Testis (tissue), 3 donors: ENCODE data around the gene POLD3. TPM values are rescaled to one million over a fixed set of nuclear protein-coding genes. Genes with fewer than 3 reads are reported as not detected.

Source experiments
- DNase-seq: peaks from one replicate; pipeline ENCODE4 v3.0.0-alpha.2; 2019
- H3K27ac ChIP-seq, 2 donors: fragments of 200-600 bp; sonication (generic); one replicate each; pipeline ENCODE4 v1.5.1; 2019
- H3K27me3 ChIP-seq: fragments of 200-600 bp; sonication (generic); one replicate; pipeline ENCODE4 v1.5.1; 2019
- H3K36me3 ChIP-seq: fragments of 200-600 bp; sonication (generic); one replicate; pipeline ENCODE4 v1.5.1; 2017; ENCODE audit warnings: low read depth; ENCODE audit errors: missing control alignments
- H3K4me1 ChIP-seq: fragments of 200-600 bp; sonication (generic); one replicate; pipeline ENCODE4 v1.5.1; 2019
- H3K4me3 ChIP-seq, 2 donors: fragments of 200-600 bp; sonication (generic); one replicate each; pipeline ENCODE4 v1.5.1; 2017 to 2019
- H3K9me3 ChIP-seq: fragments of 200-600 bp; sonication (generic); one replicate; pipeline ENCODE4 v1.5.1; 2017
- POLR2A ChIP-seq: fragments of 450-650 bp; IDR thresholded peaks from one replicate; pipeline ENCODE4 v1.6.1; 2017; ENCODE audit warnings: antibody characterized with exemption, mild to moderate bottlenecking, moderate library complexity
- WGBS, 2 donors: methylation state at CpG; one replicate each; pipeline ENCODE4 v1.1.5; 2018; 5-methylcytosine and 5-hydroxymethylcytosine counted together
- intact Hi-C: fragments of 100-400 bp; cut with DNase I; formaldehyde crosslinking; loops from one replicate; pipeline ENCODE4 v1.15.1; 2023; ENCODE audit warnings: low total_unique reads
- polyA plus RNA-seq: library from polyadenylated mRNA; stranded (reverse); fragments of 350-450 nt; fragmentation: Illumina TruSeq; extraction: RNeasy Lipid Tissue Mini Kit (QIAGEN cat#74804); gene quantifications from one replicate; pipeline ENCODE4 v1.2.3, GENCODE V29; 2014; ENCODE audit warnings: low read depth, low replicate concordance; ENCODE audit not compliant: insufficient read depth
- small RNA-seq, 2 donors: library from RNA; depleted of rRNA; stranded (forward); fragments of <200 nt; gene quantifications; one replicate each; pipeline ENCODE3, GENCODE V24; 2016
- total RNA-seq, 2 donors: library from RNA; depleted of rRNA; stranded (reverse); fragments of >200 nt; gene quantifications; one replicate each; pipeline ENCODE4 v1.2.3, GENCODE V29; 2016
- TF ChIP-seq, protein P1 (sequence below), 3 experiments: fragments of 450-650 bp in 2 of 3; fragments of 200-600 bp in 1 of 3; sonication (generic) in 1 of 3; IDR thresholded peaks; one replicate each; pipeline ENCODE4 v1.5.1; 2016 to 2019; ENCODE audit warnings: antibody characterized with exemption in 3 of 3, mild to moderate bottlenecking in 2 of 3, moderate library complexity in 1 of 3

POLD3 gene
- total and polyA plus RNA-seq, 3 donors from 2014 or later = 25.2 to 36.3 (median 32.9) TPM

DNA sequence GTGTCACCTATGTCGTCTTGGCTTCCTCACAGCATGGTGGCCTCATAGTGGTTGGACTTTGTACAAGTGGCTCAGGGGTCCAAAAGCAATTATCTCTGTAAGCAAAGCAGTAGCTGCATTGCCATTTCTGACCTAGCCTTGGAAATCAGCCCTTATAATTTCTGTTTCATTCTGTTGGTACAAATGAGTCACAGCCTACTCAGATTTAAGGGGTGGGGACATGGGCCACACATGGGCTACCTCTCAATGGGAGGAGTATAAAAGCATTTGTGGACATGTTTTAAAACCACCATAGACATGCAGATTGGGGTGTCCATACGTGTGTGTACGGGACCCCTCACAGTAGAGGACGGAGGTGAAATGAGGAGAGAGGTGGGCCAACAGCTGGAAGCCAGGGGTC, 97.3 kb downstream of the POLD3 start:
- no peak for DNase-seq
- Histone ChIP-seq H3K27ac (no peak overlapping the region), H3K9me3 (no peaks in the 10 kb centered on the region), H3K4me3 (no peak overlapping the region), H3K4me1 (no peaks in the 10 kb centered on the region), H3K27me3 (no peaks in the 10 kb centered on the region), H3K36me3 (no peaks in the 10 kb centered on the region)
- WGBS, 2 donors = 90 to 93% methylated on average over 3 to 4 of the region's 4 CpGs
- intact Hi-C loops = no loop called here
- no peak for TF ChIP-seq POLR2A

DNA sequence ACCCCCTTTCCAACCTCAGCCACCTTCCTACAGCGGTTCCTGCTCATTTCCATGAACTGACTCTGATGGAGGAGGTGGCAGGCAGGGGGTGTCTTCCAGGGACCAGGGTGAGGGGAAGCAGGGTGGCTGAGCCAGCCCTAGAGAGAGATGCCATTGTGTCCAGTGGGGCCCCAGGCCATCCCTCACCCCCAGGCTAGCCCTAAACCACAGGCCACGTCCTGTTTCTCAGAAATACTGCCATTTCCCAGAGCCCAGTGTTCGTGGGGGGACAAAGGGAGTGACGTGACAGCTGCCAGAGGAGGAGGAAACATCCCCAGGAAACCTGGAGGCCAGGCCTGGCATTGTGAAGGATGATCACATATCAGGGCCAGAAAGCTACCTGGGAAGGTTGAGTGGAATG, 99.4 kb downstream of the POLD3 start:
- H3K36me3 ChIP-seq = no peaks in the 10 kb centered on the region
- WGBS, 2 donors = 73 to 80% methylated on average over 2 to 4 of the region's 4 CpGs
- no peak for DNase-seq
- no peak for TF ChIP-seq POLR2A
- TF ChIP-seq, protein P1, sequence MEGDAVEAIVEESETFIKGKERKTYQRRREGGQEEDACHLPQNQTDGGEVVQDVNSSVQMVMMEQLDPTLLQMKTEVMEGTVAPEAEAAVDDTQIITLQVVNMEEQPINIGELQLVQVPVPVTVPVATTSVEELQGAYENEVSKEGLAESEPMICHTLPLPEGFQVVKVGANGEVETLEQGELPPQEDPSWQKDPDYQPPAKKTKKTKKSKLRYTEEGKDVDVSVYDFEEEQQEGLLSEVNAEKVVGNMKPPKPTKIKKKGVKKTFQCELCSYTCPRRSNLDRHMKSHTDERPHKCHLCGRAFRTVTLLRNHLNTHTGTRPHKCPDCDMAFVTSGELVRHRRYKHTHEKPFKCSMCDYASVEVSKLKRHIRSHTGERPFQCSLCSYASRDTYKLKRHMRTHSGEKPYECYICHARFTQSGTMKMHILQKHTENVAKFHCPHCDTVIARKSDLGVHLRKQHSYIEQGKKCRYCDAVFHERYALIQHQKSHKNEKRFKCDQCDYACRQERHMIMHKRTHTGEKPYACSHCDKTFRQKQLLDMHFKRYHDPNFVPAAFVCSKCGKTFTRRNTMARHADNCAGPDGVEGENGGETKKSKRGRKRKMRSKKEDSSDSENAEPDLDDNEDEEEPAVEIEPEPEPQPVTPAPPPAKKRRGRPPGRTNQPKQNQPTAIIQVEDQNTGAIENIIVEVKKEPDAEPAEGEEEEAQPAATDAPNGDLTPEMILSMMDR (IDR thresholded peaks at IDR 0.05) = no peak
- no peak overlapping the region for H3K4me3 ChIP-seq
- intact Hi-C loops = no loop called here
- no peaks in the 10 kb centered on the region for H3K9me3 ChIP-seq
- H3K4me1 ChIP-seq = peaks cover 5% of the 10 kb centered on the region
- no peaks in the 10 kb centered on the region for H3K27me3 ChIP-seq
- no peak overlapping the region for H3K27ac ChIP-seq

Small RNA genes within 50 kb of the gene (small RNA-seq; reads per million reads assigned to genes)
- gene RANP3 = 0 reads per million in 2 donors
- 0 reads per million in 2 donors for gene RN7SKP297

Other genes with a start within 250 kb of the POLD3 start
- 1 to 10 TPM; 1.8 to 2.0 TPM for gene PGM2L1, start 194.1 kb upstream of the POLD3 start, total RNA-seq
- 2.4 TPM for gene PGM2L1, start 194.1 kb upstream of the POLD3 start, polyA plus RNA-seq
- 1 to 10 TPM; 4.0 to 4.1 TPM for gene KCNE3, start 125.0 kb upstream of the POLD3 start, total RNA-seq
- gene KCNE3, start 125.0 kb upstream of the POLD3 start, polyA plus RNA-seq = 3.3 TPM
- gene LIPT2, start 98.9 kb upstream of the POLD3 start, total RNA-seq = 10 to 100 TPM; 32.6 to 43.1 TPM
- gene LIPT2, start 98.9 kb upstream of the POLD3 start, polyA plus RNA-seq = 25.0 TPM
- 1 to 10 TPM; 3.5 to 5.3 TPM for gene CHRDL2, start 138.8 kb downstream of the POLD3 start, total RNA-seq
- 12.0 TPM for gene CHRDL2, start 138.8 kb downstream of the POLD3 start, polyA plus RNA-seq
- gene RNF169, start 156.3 kb downstream of the POLD3 start, total RNA-seq = 10 to 100 TPM; 19.3 to 19.4 TPM
- 7.2 TPM for gene RNF169, start 156.3 kb downstream of the POLD3 start, polyA plus RNA-seq